ENCODE data around the gene BEGAIN.

- TF ChIP-seq POLR2A (IDR thresholded peaks at IDR 0.05) (no peak), CTCF (IDR thresholded peaks at IDR 0.05) (no peak), POLR2AphosphoS5 (IDR thresholded peaks at IDR 0.05) (no peak)
Measured at GRCh38 chr14:100619396-100620254, 32.4 kb upstream of the BEGAIN start.

Measured in prostate gland (tissue), 2 donors.